Activated CD4-positive, alpha-beta T cell treated with anti-CD3 and anti-CD28 coated beads, Interleukin-2, amount 50 U/mL, for 16 hours (primary cell): ENCODE data around the gene CPNE7.
"Not testable (repeated sequence)": the region's sequence is repeated elsewhere in the genome, so short reads cannot be mapped to it uniquely, and the experiment has no call there.

Experiments
- DNase-seq: peaks from one replicate; pipeline ENCODE4 v3.0.0-alpha.2; 2020

Gene CPNE7

DNA sequence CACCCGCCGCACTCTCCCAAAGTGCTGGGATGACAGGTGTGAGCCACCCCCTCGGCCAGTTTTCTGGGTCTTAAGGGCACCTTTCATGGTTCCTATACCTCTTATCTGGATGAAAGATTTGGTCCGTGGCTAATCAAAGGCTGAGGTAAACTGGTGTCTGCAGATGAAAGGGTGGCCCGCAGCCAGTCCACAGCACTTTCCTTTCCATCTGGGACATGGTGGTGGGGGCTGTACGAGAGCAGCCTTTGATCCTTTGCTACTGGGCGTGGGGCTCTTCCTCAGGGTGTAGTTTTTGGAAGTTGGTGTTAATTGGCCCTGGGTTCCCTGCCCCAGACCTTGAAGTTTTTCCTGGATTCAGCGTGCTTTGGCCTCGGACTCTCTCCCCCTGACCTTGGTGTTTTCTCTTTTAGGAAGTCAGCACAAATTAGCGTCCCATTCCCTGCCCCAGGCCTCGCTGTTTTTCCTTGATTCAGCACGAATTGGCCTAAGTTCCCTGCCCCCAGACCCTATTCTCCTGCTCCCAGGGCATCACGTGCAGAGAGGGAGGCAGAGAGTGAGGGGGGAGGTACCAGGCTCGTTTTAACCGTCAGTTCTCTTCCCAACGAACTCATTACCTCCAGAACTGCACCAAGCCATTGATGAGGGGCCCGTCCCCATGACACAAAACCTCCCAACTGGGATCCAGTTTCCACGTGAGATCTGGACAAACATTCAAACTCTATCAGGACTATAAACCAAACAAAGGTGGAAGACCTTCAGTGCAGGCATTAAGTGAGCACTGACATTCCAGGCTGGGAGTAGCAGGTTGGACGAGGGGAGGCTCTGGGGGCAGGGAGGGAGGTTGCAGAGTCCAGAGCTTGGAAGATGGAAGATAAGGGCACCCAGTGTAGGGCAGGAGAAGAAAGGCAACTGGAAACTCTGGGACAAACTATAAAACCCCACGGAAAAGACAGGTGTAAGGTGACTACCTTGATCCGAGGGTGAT, 49.5 kb downstream of the CPNE7 start:
- DNase-seq: no peak

DNA sequence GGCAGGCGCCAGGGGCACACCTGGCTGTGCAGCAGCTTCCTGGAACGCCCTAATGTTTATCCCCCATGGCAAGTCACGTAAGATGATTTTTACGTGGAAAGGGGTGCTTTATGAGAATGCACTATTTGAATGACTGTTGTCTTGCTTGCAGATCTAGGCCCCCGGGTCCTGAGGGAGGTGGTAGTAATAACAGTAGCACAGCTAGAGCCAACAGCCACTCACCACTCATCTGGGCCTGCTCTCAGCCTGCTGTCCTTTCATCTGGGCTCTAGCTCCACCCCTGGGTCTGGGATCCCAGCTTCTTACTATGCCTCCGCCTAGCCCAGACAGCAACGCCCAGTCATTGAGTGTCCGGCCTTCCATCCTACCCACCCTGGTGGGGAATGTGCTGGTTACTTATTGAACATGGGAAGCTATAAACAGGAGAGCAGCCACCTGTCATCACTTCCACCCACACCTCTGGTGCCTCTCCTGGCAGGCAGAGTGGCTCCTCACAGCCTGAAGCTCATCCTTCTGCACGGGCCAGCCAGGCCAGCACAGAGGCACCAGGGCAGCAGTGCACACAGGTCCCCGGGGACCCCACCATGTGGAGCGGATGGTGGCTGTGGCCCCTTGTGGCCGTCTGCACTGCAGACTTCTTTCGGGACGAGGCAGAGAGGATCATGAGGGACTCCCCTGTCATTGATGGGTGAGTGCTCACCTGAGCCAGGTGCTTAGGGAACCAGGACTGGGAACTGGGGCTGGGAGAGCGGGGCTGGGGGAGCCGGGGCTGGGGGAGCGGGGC, 54.5 kb downstream of the CPNE7 start:
- no peak for DNase-seq

GRCh38 chr16:89633064-89633631, 57.6 kb downstream of the CPNE7 start:
- no peak for DNase-seq

DNA sequence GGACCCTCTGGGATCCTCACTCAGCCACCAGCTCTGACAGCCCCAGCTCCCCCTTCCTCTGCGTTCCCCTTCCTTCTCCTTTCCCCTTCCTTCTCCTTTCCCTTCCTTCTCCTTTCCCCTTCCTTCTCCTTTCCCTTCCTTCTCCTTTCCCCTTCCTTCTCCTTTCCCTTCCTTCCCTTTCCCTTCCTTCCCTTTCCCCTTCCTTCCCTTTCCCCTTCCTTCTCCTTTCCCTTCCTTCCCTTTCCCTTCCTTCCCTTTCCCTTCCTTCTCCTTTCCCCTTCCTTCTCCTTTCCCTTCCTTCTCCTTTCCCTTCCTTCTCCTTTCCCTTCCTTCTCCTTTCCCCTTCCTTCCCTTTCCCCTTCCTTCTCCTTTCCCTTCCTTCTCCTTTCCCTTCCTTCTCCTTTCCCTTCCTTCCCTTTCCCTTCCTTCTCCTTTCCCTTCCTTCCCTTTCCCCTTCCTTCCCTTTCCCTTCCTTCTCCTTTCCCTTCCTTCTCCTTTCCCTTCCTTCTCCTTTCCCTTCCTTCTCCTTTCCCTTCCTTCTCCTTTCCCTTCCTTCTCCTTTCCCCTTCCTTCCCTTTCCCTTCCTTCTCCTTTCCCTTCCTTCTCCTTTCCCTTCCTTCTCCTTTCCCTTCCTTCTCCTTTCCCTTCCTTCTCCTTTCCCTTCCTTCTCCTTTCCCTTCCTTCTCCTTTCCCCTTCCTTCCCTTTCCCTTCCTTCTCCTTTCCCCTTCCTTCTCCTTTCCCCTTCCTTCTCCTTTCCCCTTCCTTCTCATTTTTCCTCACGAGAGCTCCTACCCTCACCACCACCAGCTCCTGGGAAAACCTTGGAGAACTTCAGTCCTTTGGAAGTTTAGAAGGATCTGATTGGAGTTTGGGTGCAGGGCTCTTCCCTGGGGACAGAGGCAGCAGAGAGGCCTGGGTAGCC, 59.2 kb downstream of the CPNE7 start:
- not testable (repeated sequence) for DNase-seq

- no peak for DNase-seq
Measured at GRCh38 chr16:89636663-89637062, 61.1 kb downstream of the CPNE7 start.

DNA sequence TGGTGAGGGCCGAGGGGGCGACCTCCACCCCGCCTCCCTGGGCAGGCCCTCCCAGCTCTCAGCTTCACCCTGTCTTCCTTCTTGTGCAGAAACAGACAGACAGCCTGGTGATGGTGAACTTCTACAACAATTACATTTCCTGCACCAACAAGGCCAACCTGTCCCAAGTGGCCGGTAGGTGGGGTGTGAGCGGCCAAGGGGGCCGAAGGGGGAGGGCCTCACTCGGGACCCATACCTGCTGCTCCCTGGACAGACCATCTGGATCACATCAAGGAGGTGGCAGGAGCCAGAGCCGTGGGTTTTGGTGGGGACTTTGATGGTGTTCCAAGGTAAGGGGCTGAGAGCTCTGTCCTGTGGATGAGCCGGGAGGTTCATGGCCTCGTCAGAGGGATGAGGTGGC, 61.8 kb downstream of the CPNE7 start:
- no peak for DNase-seq

- no peak for DNase-seq
Measured at GRCh38 chr16:89638455-89638854, 62.9 kb downstream of the CPNE7 start.

- DNase-seq: no peak
Measured at GRCh38 chr16:89639385-89639784, 63.8 kb downstream of the CPNE7 start.

- no peak for DNase-seq
Measured at GRCh38 chr16:89641458-89642119, 66.0 kb downstream of the CPNE7 start.

GRCh38 chr16:89642574-89642973, 67.0 kb downstream of the CPNE7 start:
- no peak for DNase-seq

GRCh38 chr16:89643769-89644300, 68.3 kb downstream of the CPNE7 start:
- DNase-seq: no peak

DNA sequence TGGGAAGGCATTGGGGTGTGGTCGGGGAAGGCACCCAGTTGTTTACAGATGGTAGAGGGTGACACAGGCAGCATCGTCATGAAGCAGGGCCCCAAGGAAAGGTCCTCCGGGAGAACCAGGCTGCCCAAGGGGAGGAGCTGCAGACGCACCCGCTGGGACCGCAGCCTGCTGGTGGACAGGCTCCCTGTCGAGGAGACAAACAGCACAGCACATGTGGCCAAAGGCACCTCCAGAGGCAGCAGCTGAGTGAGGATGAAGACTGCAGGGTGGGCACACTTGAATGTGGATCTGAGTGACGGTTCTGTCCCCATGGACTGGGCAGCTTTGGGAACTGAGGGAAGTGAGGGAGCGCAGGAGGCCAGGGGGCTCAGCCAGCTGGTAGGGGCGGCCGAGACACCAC, 69.6 kb downstream of the CPNE7 start:
- no peak for DNase-seq

DNA sequence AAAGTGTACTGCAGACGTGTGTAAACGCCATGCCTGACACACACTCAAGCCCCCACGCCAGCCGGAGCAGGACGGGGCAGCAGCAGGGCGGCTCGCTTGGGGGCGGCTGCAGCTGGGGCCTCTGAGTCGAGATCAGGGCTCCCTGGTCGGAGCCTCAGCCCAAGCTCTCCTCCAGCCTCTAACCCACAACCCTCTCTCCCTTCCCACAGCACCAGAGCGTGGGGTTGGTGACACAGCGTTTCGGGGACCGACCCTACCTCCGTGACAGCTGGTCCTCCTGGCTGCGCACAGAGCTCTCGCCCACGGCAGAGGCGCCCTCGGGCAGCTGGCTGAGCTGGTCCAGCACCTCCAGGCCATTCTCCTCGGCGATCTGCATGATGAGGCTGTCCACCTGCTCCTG, 70.7 kb downstream of the CPNE7 start:
- DNase-seq: no peak
